K562 (cell line): ENCODE results near the gene ZNF549. TPM values are rescaled to one million over a fixed set of nuclear protein-coding genes. Genes with fewer than 3 reads are reported as not detected.

Source experiments
- ATAC-seq: fragments of 200-7000 bp; cut with Tn5 transposase; 3 replicates; pipeline ENCODE4 v1.9.1; 2020; ENCODE audit warnings: moderate library complexity
- BruUV-seq: library from RNA; stranded (reverse); fragments of 400-500 nt; replicated peaks from 2 replicates; lab custom pipeline; 2021; lab: Mats Ljungman, UMichigan
- CTCF ChIA-PET: fragments of 300-600 bp; formaldehyde crosslinking; extraction: SDS; loops from one replicate; lab custom pipeline; 2021; ENCODE audit warnings: low intra/inter-chr PET ratio; lab: Yijun Ruan, JAX
- POLR2A ChIA-PET: fragments of 300-600, 350-650 bp; sonication (Branson Sonifier 250); formaldehyde crosslinking; extraction: SDS; loops from one replicate; lab custom pipeline; 2021; ENCODE audit warnings: antibody characterized with exemption, inconsistent platforms; lab: Yijun Ruan, JAX
- DNase-seq, 4 experiments: peaks; one replicate each; pipeline versions ENCODE4 v3.0.0 to v3.0.0-alpha.2; 2011 to 2018; ENCODE audit warnings: low spot score in 3 of 4, mixed read lengths in 3 of 4; ENCODE audit errors: extremely low read depth in 1 of 4
- FAIRE-seq: peaks from 2 replicates; lab custom pipeline; 2011; peaks lifted over from hg19 to GRCh38; lab: Jason Lieb, UNC
- H2AFZ ChIP-seq: 2 replicates; pipeline ENCODE4 v1.6.0; 2011; ENCODE audit warnings: low read depth, low read length, control low read depth, inconsistent platforms
- H3K27ac ChIP-seq: fragments of 200-600 bp; 3 replicates; pipeline ENCODE4 v1.8.0; 2011; ENCODE audit warnings: low read depth, mild to moderate bottlenecking, control low read depth, inconsistent platforms, low read length, moderate library complexity, mixed read lengths; ENCODE audit errors: extremely low read depth
- H3K27me3 ChIP-seq, 2 experiments: fragments of 300-600 bp in 1 of 2; 2 replicates in 1 of 2; 3 replicates in 1 of 2; pipeline versions ENCODE4 v1.6.0 to v1.8.0; 2011; ENCODE audit warnings: inconsistent platforms in 2 of 2, low read length in 2 of 2, mild to moderate bottlenecking in 1 of 2, mixed read lengths in 1 of 2, moderate library complexity in 1 of 2; ENCODE audit not compliant: control insufficient read depth in 2 of 2, insufficient read depth in 2 of 2
- H3K36me3 ChIP-seq: fragments of 300-600 bp; 3 replicates; pipeline ENCODE4 v1.8.0; 2011; ENCODE audit warnings: mild to moderate bottlenecking, low read length, inconsistent platforms; ENCODE audit not compliant: control insufficient read depth, insufficient read depth
- H3K4me1 ChIP-seq, 2 experiments: fragments of 200-600 bp in 1 of 2; replicated peaks in 1 of 2; 2 replicates in 1 of 2; 3 replicates in 1 of 2; pipeline versions ENCODE4 v1.5.1 to v1.8.0; 2011; ENCODE audit warnings: inconsistent platforms in 2 of 2, low read length in 2 of 2, mild to moderate bottlenecking in 1 of 2, mixed read lengths in 1 of 2, moderate library complexity in 1 of 2; ENCODE audit not compliant: control insufficient read depth in 2 of 2, insufficient read depth in 2 of 2
- H3K4me2 ChIP-seq: 2 replicates; pipeline ENCODE4 v1.6.1; 2011; ENCODE audit warnings: low read length, control low read depth, inconsistent platforms, mixed read lengths; ENCODE audit not compliant: insufficient read depth
- H3K4me3 ChIP-seq: fragments of 200-600 bp; sonication (generic), shearing (Covaris generic); 2 replicates; pipeline ENCODE4 v1.5.1; 2016; ENCODE audit warnings: control low read depth, inconsistent platforms
- H3K79me2 ChIP-seq: fragments of 200-600 bp; 3 replicates; pipeline ENCODE4 v1.8.0; 2011; ENCODE audit warnings: low read length, inconsistent platforms; ENCODE audit not compliant: control insufficient read depth, insufficient read depth
- H3K9ac ChIP-seq, 2 experiments: 2 replicates each; pipeline versions ENCODE4 v1.6.0 to v1.6.1; 2011; ENCODE audit warnings: low read depth in 2 of 2, low read length in 2 of 2, control low read depth in 1 of 2, inconsistent platforms in 1 of 2, mild to moderate bottlenecking in 1 of 2, mixed read lengths in 1 of 2; ENCODE audit not compliant: insufficient read depth in 1 of 2
- H3K9me1 ChIP-seq: one replicate; pipeline ENCODE4 v1.6.0; 2011; ENCODE audit warnings: inconsistent platforms, mild to moderate bottlenecking, low read length, moderate library complexity; ENCODE audit not compliant: control insufficient read depth, insufficient read depth
- H3K9me3 ChIP-seq: replicated peaks from 2 replicates; pipeline ENCODE4 v1.5.1; 2011; ENCODE audit warnings: low read depth, low read length, inconsistent platforms; ENCODE audit not compliant: control insufficient read depth, insufficient read depth
- H4K20me1 ChIP-seq: replicated peaks from 2 replicates; pipeline ENCODE4 v1.6.1; 2011; ENCODE audit warnings: low read length, inconsistent platforms, mixed read lengths; ENCODE audit not compliant: control insufficient read depth, insufficient read depth
- CBX8 ChIP-seq: fragments of 200-600 bp; sonication (generic); IDR thresholded peaks from 2 replicates; pipeline ENCODE4 v1.6.1; 2012; ENCODE audit warnings: borderline replicate concordance, mixed run types, low read depth, mild to moderate bottlenecking, moderate library complexity, mixed read lengths, low read length, control low read depth, inconsistent platforms; ENCODE audit not compliant: poor library complexity, severe bottlenecking; ENCODE audit errors: extremely low read depth
- CHD2 ChIP-seq: IDR thresholded peaks from 2 replicates; pipeline ENCODE4 v1.6.1; 2011; ENCODE audit warnings: low read depth, low read length
- FOXK2 ChIP-seq, 2 experiments: fragments of 450-650 bp; IDR thresholded peaks in 1 of 2; conservative IDR thresholded peaks in 1 of 2; 2 replicates each; pipeline ENCODE4 v1.6.1; 2016; ENCODE audit warnings: low read depth in 2 of 2, mild to moderate bottlenecking in 1 of 2
- KAT7 ChIP-seq: sonication (generic); formaldehyde crosslinking; IDR thresholded peaks from 2 replicates; pipeline ENCODE4 v1.8.0; 2022; ENCODE audit warnings: missing genetic modification reagents, mild to moderate bottlenecking, borderline replicate concordance
- MLX ChIP-seq, 2 experiments: fragments of 450-650 bp in 1 of 2; sonication (generic) in 1 of 2; formaldehyde crosslinking; conservative IDR thresholded peaks; 2 replicates each; pipeline versions ENCODE4 v1.4.0 to v1.8.1; 2020 to 2022; ENCODE audit warnings: mild to moderate bottlenecking in 1 of 2, missing genetic modification reagents in 1 of 2
- MXI1 ChIP-seq: IDR thresholded peaks from 2 replicates; pipeline ENCODE4 v1.6.1; 2011; ENCODE audit warnings: low read depth, mild to moderate bottlenecking, improper control_type of control experiment, low read length
- NR4A1 ChIP-seq, 2 experiments: fragments of 250-450 bp in 1 of 2; fragments of 450-650 bp in 1 of 2; sonication (Bioruptor Pico) in 1 of 2; IDR thresholded peaks; 2 replicates each; pipeline versions ENCODE4 v1.4.0 to v1.6.1; 2016 to 2020; ENCODE audit warnings: mild to moderate bottlenecking in 2 of 2, missing compliant biosample characterization in 1 of 2, missing genetic modification characterization in 1 of 2, moderate library complexity in 1 of 2
- RBM22 ChIP-seq: fragments of 200-400 bp; formaldehyde crosslinking; IDR thresholded peaks from 2 replicates; pipeline ENCODE4 v1.6.1; 2018; ENCODE audit warnings: low read length, low read depth; ENCODE audit not compliant: poor library complexity, severe bottlenecking
- RBM25 ChIP-seq: fragments of 200-400 bp; formaldehyde crosslinking; IDR thresholded peaks from 2 replicates; pipeline ENCODE4 v1.6.1; 2018; ENCODE audit warnings: low read length, low read depth, moderate library complexity; ENCODE audit not compliant: severe bottlenecking
- RHOXF2B ChIP-seq: fragments of 250-450 bp; sonication (Bioruptor Pico); conservative IDR thresholded peaks from 2 replicates; pipeline ENCODE4 v1.5.1; 2021
- RNF219 ChIP-seq: fragments of 250-450 bp; sonication (Bioruptor Pico); IDR thresholded peaks from 2 replicates; pipeline ENCODE4 v1.5.0; 2022; ENCODE audit warnings: mild to moderate bottlenecking
- ZNF282 ChIP-seq: sonication (generic); formaldehyde crosslinking; IDR thresholded peaks from 2 replicates; pipeline ENCODE4 v1.8.1; 2023; ENCODE audit warnings: missing genetic modification reagents
- ZNF561 ChIP-seq: fragments of 450-650 bp; formaldehyde crosslinking; conservative IDR thresholded peaks from 2 replicates; pipeline ENCODE4 v1.4.0; 2020; ENCODE audit warnings: mild to moderate bottlenecking, moderate library complexity
- ZNF639 ChIP-seq, 2 experiments: fragments of 200-800 bp in 1 of 2; sonication (Bioruptor generic) in 1 of 2; sonication (generic) in 1 of 2; formaldehyde crosslinking in 1 of 2; IDR thresholded peaks in 1 of 2; conservative IDR thresholded peaks in 1 of 2; 2 replicates each; pipeline versions ENCODE4 v1.5.0 to v1.6.1; 2016 to 2020; ENCODE audit warnings: missing compliant biosample characterization in 1 of 2, missing genetic modification characterization in 1 of 2, missing genetic modification reagents in 1 of 2
- WGBS: fragments of 100-300 bp; shearing (Covaris generic); methylation state at CpG from one replicate; pipeline ENCODE4 v1.1.6; 2016; ENCODE audit warnings: low coverage, mixed read lengths; ENCODE audit not compliant: insufficient coverage; ENCODE audit errors: missing lambda C conversion rate; 5-methylcytosine and 5-hydroxymethylcytosine counted together
- in situ Hi-C: fragments of 300-500 bp; cut with MboI; formaldehyde crosslinking; loops from 4 replicates; pipeline ENCODE4 v1.15.0; 2018; ENCODE audit warnings: inconsistent platforms, mixed read lengths
- intact Hi-C: fragments of 100-400 bp; cut with micrococcal nuclease; formaldehyde crosslinking; loops from 2 replicates; pipeline ENCODE4 v1.14.2; 2022
- polyA plus RNA-seq, 8 experiments: library from polyadenylated mRNA; depleted of rRNA in 4 of 8; stranded (reverse) in 5 of 8; unstranded in 3 of 8; fragments of >200 nt; fragmentation: Nextera tagmentation in 2 of 8; fragmentation: Illumina TruSeq in 1 of 8; extraction: Ambion mirVana in 2 of 8; extraction: Trizol in 1 of 8; gene quantifications; 2 replicates each; pipeline versions ENCODE4 v1.2.1 to v1.2.3, GENCODE V29; 2011 to 2014; ENCODE audit warnings: inconsistent platforms in 1 of 8, missing spikeins in 1 of 8
- total RNA-seq, 7 experiments: library from RNA; depleted of rRNA in 6 of 7; stranded (reverse); fragments of >200 nt in 6 of 7; fragmentation: Illumina TruSeq in 2 of 7; extraction: Trizol in 2 of 7; gene quantifications; 2 replicates each; pipeline versions ENCODE4 v1.2.1 to v1.2.3, GENCODE V29; 2011 to 2021; ENCODE audit warnings: low replicate concordance in 1 of 7
- TF ChIP-seq, protein P1 (sequence below): sonication (generic); formaldehyde crosslinking; IDR thresholded peaks from 2 replicates; pipeline ENCODE4 v1.5.0; 2020; ENCODE audit warnings: missing genetic modification reagents

Gene ZNF549
- total and polyA plus RNA-seq, 9 of the 15 experiments (the other 6 are each of a cell fraction or from before 2014, with no cell fraction given) = 0.03 to 0.68 (median 0.25) TPM

GRCh38 chr19:57559404-57560025, 32.4 kb downstream of the ZNF549 start, which contains the start of gene ZNF550:
Gene ZNF550 (minus strand): TSS chr19:57559863. CDS start chr19:57559682, 181 bp downstream.
- FAIRE-seq = peak; percentile 77
- Histone ChIP-seq H3K9ac (peak within 1 kb of the TSS; percentile 69 to 90), H3K4me1 (peaks cover 0 to 11% of the 10 kb centered on the region in 2 experiments; a peak in 2 of 5 replicates), H3K9me1 (no peaks in the 10 kb centered on the region), H4K20me1 (no peaks in the 10 kb centered on the region), H2AFZ (peak within 1 kb of the TSS; percentile 94), H3K4me2 (peak within 1 kb of the TSS; percentile 71), H3K27me3 (no peaks in the 10 kb centered on the region; a peak in 1 of 5 replicates), H3K79me2 (peaks cover 20% of the 10 kb centered on the region), H3K9me3 (0 out of 2 replicates have a peak, but pooled peaks cover 2% of the 10 kb centered on the region), H3K4me3 (peak within 1 kb of the TSS; percentile 88), H3K27ac (peak within 1 kb of the TSS; percentile 69), H3K36me3 (peaks cover 15% of the 10 kb centered on the region)
- TSS peak; percentile 79 for BruUV-seq
- CTCF ChIA-PET = no interaction called here
- 4% methylated on average over 32 of the region's 56 CpGs for WGBS
- in situ Hi-C loops = no loop called here
- peak; percentile 100 for ATAC-seq
- POLR2A ChIA-PET = no interaction called here
- peak; percentile 83 to 85 (median 84) for DNase-seq
- intact Hi-C loops = no loop called here
- TF ChIP-seq RBM22 (no peak), RNF219 (CRISPR knock-in tag) (no peak), FOXK2 (conservative IDR thresholded peaks at IDR 0.05 in 1 of 2, IDR thresholded peaks at IDR 0.05 in 1 of 2; ENCODE audit: low read depth in 2 of 2) (0 out of 4 replicates have a peak, but pooled peaks of 1 of the 2 experiments have one; percentile 23), NR4A1 (CRISPR knock-in tag; IDR thresholded peaks at IDR 0.05) (no peak), NR4A1 (tag; IDR thresholded peaks at IDR 0.05) (no peak), MLX (CRISPR knock-in tag; conservative IDR thresholded peaks at IDR 0.05) (no peak), MXI1 (no peak), ZNF282 (no peak), ZNF639 (CRISPR knock-in tag; conservative IDR thresholded peaks at IDR 0.05 in 1 of 2, IDR thresholded peaks at IDR 0.05 in 1 of 2) (no peak), CHD2 (no peak), ZNF561 (CRISPR knock-in tag) (no peak), RBM25 (no peak), KAT7 (CRISPR knock-in tag) (no peak), CBX8 (no peak), RHOXF2B (CRISPR knock-in tag) (no peak)
- TF ChIP-seq, protein P1, sequence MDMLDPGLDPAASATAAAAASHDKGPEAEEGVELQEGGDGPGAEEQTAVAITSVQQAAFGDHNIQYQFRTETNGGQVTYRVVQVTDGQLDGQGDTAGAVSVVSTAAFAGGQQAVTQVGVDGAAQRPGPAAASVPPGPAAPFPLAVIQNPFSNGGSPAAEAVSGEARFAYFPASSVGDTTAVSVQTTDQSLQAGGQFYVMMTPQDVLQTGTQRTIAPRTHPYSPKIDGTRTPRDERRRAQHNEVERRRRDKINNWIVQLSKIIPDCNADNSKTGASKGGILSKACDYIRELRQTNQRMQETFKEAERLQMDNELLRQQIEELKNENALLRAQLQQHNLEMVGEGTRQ (CRISPR knock-in tag) = no peak
